ENCODE data around the gene TRIO.

Gene TRIO

GRCh38 chr5:14292766-14293658, 149.9 kb downstream of the TRIO start:
- DNase-seq (ENCODE audit: low read depth in 2 of 2) = no peak

DNA sequence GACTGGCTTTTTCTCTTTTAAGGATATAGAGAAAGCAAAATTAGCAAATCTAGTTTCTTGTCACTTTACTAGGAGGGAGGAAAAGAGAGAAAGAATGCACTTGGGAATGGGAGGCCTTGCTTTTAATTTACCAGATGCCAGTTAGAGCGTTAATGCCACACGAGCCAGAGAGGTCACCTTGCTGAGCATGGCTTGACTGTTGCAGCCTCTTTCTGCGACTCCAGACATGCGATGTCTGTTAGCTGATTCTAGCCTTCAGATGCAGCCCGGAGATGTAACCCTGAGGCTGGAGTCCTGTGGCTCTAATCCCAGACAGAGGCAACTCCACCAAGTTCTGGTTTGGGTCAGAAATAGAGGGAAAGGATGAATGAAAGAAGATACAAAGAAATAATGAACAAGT, 152.5 kb downstream of the TRIO start:
- no peak for DNase-seq (ENCODE audit: low read depth in 2 of 2)

GRCh38 chr5:14296533-14297331, 153.6 kb downstream of the TRIO start:
- no peak for DNase-seq (ENCODE audit: low read depth in 2 of 2)

DNA sequence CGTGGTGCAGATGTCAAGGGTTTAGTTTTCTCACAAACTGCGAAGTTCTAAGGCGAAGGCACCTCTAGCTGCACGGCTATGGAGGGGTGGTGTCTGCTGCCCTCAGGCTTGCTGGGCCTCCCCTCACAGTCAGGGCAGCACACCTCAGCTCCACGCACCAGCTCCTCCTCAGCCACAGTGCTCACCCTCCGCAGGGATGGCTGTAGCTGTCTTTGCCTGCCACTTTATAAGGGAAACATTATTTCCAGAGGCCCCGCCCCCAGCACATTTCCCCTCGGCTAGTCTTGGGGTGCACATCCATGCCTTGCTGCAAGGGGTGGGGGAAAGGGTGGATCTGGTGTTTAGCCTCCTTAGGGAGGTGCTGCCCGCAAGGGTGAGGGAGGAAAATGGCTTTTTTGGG, 154.6 kb downstream of the TRIO start:
- DNase-seq (ENCODE audit: low read depth in 2 of 2) = no peak

- DNase-seq (ENCODE audit: low read depth in 2 of 2) = no peak
Measured at GRCh38 chr5:14298126-14298847, 155.1 kb downstream of the TRIO start.

- DNase-seq (ENCODE audit: low read depth in 2 of 2) = no peak
Measured at GRCh38 chr5:14299666-14300065, 156.5 kb downstream of the TRIO start.

GRCh38 chr5:14301186-14301585, 158.0 kb downstream of the TRIO start:
- no peak for DNase-seq (ENCODE audit: low read depth in 2 of 2)

- DNase-seq (ENCODE audit: low read depth in 2 of 2) = no peak
Measured at GRCh38 chr5:14302330-14302729, 159.2 kb downstream of the TRIO start.

- no peak for DNase-seq (ENCODE audit: low read depth in 2 of 2)
Measured at GRCh38 chr5:14305045-14305444, 161.9 kb downstream of the TRIO start.

- no peak for DNase-seq (ENCODE audit: low read depth in 2 of 2)
Measured at GRCh38 chr5:14306329-14306815, 163.2 kb downstream of the TRIO start.

GRCh38 chr5:14308384-14309154, 165.4 kb downstream of the TRIO start:
- no peak for DNase-seq (ENCODE audit: low read depth in 2 of 2)

DNA sequence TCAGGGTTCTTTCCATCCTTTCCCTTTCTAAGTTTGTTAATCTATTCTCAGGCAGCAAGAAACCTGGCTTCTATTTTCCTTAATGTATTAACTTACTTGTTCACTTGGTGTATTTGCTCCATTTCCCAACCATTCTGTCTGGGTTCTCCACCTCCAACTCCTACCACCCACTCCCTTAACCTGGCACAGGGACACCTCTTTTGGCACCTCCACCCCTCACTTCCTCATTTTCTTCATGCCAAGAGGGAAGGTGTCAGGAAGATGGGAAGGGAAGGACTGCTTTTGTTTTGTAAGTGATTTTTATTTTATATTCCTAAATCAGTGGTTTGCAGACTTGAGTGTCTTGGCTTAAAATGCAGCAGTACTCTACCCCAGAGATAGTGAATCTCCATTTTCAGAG, 166.1 kb downstream of the TRIO start:
- no peak for DNase-seq (ENCODE audit: low read depth in 2 of 2)

GRCh38 chr5:14309878-14310531, 166.9 kb downstream of the TRIO start:
- DNase-seq (ENCODE audit: low read depth in 2 of 2) = no peak

DNA sequence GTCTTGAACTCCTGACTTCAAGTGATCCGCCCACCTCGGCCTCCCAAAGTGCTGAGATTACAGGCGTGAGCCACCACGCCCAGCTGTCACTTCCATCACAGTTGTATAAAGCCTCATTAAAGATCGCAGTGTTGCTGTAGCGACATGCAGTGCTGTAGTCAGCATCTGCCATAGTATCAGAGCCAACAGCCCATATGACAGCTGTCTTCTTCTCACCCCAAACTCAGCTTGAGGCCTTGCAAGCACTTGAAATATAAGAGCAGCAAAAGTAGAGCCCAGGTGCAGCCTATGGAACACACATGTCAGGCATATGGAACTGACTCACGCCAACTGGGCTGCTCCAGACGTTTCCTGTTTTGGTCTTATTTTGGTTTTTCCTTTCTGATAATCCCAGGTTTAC, 167.8 kb downstream of the TRIO start:
- DNase-seq (ENCODE audit: low read depth in 2 of 2) = no peak

DNA sequence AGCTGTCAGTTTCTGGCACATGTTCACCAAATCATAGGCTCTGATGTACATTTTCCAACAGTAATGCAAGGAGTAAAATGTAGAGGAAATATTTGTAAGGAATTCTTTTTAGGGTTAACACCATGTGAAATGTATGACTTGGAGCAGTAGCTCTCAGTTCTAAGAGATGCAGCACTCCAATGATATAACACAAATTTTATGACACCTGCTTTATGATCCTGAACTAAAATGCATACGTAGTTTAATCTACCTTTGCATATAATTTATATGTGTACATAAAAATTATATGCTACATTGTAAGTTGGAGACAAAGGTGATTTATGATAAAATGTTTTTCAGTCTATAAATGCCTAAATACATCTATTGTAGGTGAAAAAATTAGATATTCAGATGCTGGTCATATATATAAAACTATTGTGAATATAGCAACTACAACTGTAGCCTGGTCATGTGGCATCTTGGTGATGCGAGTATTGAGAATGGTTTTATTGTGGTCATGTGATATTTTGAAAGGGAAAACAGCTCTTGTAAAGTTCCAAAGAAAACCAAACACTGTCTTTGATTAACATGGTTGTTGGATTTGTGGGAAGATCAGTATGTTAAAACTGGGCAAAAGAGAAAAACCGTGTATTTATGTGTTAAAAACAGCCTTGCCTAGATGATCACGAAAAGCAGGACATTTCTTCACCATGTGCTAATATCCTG, 171.0 kb downstream of the TRIO start:
- DNase-seq (ENCODE audit: low read depth in 2 of 2) = no peak

- DNase-seq (ENCODE audit: low read depth in 2 of 2) = no peak
Measured at GRCh38 chr5:14316471-14316870, 173.3 kb downstream of the TRIO start.

- DNase-seq (ENCODE audit: low read depth in 2 of 2) = no peak
Measured at GRCh38 chr5:14319102-14319501, 176.0 kb downstream of the TRIO start.

GRCh38 chr5:14321936-14322335, 178.8 kb downstream of the TRIO start:
- no peak for DNase-seq (ENCODE audit: low read depth in 2 of 2)

GRCh38 chr5:14322437-14323187, 179.5 kb downstream of the TRIO start:
- no peak for DNase-seq (ENCODE audit: low read depth in 2 of 2)
